OCI-M2 (cell line): ENCODE data around the gene MAP1LC3B2.

Experiments
- DNase-seq: peaks from one replicate; lab custom pipeline; 2025; ENCODE audit not compliant: unreplicated experiment; lab: John Stamatoyannopoulos, UW

Gene MAP1LC3B2

DNA sequence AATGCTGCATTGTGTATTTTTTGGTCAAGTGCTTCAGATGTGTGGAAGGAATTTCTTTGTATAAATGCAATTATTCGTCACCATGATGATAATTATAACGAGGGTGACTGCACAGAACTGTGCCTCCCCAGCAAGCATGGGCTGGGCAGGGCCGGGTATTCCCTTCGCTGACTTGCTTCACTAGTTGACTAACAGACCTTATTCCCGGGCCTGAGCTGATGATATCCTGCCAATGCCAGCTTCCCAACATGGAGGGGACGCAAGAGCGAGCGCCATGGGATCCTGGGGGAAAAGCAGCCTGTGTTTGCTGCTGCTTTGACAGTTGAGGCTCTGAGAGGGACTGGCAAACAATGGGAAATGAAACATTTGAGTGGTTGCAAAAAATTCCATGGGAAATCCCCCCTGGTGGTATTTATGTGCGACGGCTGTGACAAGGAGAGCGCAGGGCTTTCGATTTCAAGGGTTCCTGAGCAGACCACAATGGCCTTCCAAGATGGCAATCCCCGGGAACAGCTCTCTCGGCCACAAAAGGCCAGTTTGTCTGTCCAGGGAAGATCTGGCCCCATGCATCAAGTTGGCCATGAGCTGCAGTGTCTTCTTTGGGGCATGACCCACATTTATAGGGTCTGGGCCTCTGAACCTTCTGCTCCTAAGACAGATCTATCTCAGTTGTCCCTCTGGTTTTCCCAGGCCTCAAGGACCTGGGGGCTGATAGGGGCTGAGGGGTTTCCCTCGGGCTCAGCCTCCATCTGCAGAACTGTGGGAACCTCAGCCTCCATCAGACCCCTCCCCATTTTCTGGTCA is 21.9 kb upstream of the MAP1LC3B2 start:
- no peak for DNase-seq

DNA sequence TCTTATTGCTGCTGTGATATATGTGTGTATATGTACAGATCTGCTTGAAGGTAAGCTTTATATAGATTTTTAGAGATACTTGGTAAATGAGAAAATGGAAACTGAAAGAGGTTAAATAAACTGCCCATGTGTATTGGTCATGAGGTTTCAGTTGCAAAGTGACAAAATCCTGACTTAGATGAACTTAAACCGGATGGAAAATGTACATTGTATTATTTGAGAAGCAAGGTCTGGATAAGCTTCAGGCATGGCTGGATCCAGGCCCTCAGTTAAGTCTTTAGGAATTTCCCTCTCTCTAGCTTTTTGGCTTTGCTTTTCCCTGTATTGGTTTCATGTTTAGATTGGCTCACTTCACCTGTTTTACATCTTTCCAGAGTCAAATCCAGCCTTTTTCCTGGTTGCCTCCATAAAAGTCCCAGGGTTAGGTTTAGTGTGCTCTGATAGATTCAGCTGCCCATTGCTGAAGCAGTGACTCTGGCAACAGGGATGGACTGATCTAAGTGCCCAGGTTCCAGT is 21.0 kb upstream of the MAP1LC3B2 start:
- DNase-seq, result no peak

GRCh38 chr12:116538682-116539305 is 20.4 kb upstream of the MAP1LC3B2 start:
- DNase-seq, result no peak

DNA sequence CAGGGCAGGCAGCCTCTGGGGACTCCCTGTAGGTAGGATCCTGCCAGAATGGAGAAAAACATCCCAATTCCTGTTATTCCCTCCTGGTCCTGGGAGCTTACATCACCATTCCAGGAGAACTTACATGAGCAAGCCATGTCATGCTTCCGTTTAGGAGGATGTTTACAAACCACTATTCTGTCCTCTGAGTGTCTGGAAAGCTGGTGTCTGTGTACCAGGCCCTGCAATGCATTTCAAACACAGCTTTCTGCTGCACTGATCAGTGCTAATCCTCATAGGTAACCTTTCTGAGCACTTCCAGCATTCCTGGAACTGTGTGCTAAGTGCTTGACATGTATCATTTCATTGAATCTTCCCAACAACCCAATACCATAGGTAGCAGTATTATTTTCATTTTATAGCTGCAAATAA is 19.8 kb upstream of the MAP1LC3B2 start:
- DNase-seq, result no peak

DNA sequence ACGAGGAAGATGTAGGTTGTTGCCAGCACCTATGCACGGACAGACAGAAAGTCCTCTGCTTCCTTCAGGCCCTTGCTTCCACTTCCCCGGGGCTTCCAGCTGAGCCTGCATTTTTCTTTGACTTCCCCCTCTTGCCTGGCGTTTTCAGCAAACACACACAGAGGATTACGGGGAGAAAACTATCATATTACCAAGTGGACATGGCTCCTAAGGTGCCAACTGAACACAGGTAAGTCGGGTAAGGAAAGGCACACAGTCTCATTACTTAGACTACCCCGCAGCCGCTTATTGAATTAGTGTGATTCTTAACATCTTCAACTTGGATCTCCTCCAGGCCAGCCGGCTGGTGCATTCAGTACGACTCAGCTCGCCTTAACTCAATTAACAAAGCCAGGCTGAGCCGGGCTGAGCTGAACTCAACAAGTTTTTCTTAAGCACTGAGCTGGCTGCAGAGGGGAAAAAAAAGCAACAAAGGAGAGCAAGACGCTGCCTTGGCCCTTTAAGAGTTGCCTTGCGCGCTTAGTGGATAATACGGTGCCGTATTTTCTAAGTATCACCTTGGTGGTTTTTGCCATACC is 19.2 kb upstream of the MAP1LC3B2 start:
- DNase-seq, result no peak

DNA sequence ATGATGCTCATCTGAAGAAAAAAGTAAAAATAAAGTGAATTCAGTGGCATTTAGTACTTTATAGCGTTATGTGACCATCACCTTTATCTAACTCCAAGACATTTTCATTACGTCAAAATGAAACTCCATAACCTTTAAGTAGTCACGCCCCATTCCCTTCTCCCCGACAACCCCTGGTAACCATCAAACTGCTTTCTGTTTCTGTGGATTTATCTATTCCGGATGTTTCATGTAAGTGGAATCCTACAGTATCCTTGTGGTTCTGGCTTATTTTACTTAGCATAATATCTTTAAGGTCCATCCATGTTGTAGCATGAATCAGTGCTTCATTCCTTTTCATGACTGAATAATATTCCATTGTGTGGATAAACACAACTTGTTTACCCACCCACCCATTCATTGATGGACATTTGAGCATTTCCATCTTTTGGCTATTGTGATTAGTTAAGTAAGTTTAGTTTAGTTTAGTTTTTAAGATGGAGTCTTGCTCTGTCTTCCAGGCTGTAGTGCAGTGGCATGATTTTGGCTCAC is 18.5 kb upstream of the MAP1LC3B2 start:
- no peak for DNase-seq

DNA sequence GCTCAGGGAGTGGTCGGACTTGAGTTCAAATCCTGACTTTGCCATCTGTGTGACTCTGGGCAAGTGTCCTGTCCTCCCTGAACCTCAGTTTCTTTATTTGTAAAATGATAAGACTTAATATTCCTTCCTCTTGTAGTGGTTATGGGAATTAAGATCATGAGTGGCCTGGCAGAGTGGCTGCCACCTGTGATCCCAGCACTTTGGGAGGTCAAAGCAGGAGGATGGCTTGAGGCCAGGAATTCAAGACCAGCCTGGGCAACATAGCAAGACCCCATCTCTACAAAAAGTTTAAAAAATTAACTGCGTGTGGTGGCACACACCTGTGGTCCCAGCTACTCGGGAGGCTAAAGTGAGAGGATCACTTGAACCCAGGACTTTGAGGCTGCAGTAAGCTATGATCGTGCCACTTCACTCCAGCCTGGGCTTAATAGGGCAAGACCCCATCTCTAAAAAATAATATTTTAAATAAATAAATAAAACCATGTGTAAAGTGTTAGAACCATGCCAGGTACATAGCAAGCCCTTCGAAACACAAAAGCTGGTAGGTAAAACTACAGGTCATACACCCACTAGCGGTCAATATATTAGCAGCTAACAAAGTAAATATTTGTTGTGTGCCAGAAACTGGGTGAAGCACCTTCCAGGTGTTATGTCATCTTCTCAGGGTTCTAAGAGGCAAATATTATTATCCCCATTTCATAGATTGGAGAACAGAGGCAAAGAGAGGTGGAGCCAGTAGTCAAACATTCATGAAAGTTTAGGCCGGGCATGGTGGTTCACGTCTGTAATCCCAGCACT is 17.4 kb upstream of the MAP1LC3B2 start:
- no peak for DNase-seq

- DNase-seq, result no peak
These were observed 16.7 kb upstream of the MAP1LC3B2 start for GRCh38 chr12:116542345-116542956.

GRCh38 chr12:116544656-116545055 is 14.5 kb upstream of the MAP1LC3B2 start:
- DNase-seq, result no peak

DNA sequence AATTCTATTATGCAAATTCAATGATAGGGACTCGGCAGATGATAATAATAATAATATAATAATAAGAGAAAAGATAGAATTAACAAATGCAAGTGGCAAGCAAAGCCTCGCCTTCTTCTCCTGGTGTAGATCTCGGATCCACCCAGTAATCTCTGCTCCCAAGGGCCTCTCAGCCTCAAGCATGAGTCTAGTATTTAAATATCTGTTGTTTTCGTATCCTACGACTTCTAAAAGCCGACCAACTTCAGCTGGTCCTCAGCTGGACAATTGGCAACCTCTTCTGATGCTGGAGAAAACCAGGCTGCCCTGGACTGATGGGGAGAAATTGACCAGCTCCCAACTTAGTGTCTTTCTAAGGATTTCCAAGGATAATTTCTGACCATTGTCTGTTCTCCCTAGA is 14.0 kb upstream of the MAP1LC3B2 start:
- no peak for DNase-seq

DNA sequence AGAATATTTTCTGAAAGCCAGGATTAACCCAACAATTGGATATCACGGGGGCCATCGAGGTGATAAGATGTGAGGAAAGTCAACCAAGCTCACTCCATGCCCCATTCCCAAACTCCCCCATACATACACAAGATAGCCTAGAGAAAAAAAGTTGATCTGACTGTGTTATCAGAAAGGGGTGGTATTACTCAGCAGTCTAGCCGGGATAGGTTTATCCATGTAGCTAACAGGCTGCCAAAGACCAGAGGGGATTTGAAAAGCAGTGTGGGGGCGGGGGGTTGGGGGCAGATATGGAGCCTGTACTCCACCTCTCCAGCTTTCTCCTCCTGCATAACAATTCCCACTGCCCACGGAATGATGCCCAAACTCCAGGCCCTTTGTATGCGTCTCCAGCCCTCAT is 13.2 kb upstream of the MAP1LC3B2 start:
- DNase-seq, result no peak

GRCh38 chr12:116547955-116548501 is 11.2 kb upstream of the MAP1LC3B2 start:
- no peak for DNase-seq

GRCh38 chr12:116549993-116550392 is 9.2 kb upstream of the MAP1LC3B2 start:
- DNase-seq, result no peak

- no peak for DNase-seq
These were observed 8.0 kb upstream of the MAP1LC3B2 start for GRCh38 chr12:116551151-116551550.

DNA sequence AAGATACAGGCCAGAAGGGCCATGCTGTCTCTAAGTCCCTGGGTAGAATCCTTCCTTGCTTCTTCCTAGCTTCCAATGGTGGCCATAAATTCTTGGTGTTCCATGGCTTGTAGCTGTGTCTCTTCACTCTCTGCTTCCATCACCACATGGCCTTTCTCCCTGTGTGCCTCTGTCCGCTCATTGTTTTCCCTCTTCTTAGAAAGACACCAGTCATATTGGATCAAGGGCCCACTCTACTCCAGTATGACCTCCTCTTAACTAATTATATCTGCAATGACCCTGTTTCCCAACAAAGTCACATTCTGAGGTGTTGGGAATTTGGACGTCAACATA is 7.6 kb upstream of the MAP1LC3B2 start:
- DNase-seq, result no peak

- DNase-seq, result no peak
These were observed 7.0 kb upstream of the MAP1LC3B2 start for GRCh38 chr12:116551952-116552772.

- DNase-seq, result no peak
These were observed 6.3 kb upstream of the MAP1LC3B2 start for GRCh38 chr12:116552773-116553373.

- no peak for DNase-seq
These were observed 2.7 kb upstream of the MAP1LC3B2 start for GRCh38 chr12:116556356-116556952.
